Mesendoderm (in vitro differentiated cells): ENCODE results near the gene EDEM1.
"Not testable (repeated sequence)": the region's sequence is repeated elsewhere in the genome, so short reads cannot be mapped to it uniquely, and the experiment has no call there.

Source experiments
- DNase-seq: peaks from one replicate; pipeline ENCODE4 v3.0.0; 2013
- H2AK5ac ChIP-seq: 2 replicates; pipeline ENCODE4 v1.6.1; 2013; ENCODE audit warnings: low read length, inconsistent platforms
- H2BK120ac ChIP-seq: 2 replicates; pipeline ENCODE4 v1.6.1; 2013; ENCODE audit warnings: low read depth, mild to moderate bottlenecking, low read length, moderate library complexity, mixed read lengths
- H2BK15ac ChIP-seq: replicated peaks from 2 replicates; pipeline ENCODE4 v1.6.1; 2013; ENCODE audit warnings: low read depth, mild to moderate bottlenecking, moderate library complexity
- H2BK5ac ChIP-seq: 2 replicates; pipeline ENCODE4 v1.6.1; 2013; ENCODE audit warnings: low read length, inconsistent platforms
- H3K18ac ChIP-seq: 2 replicates; pipeline ENCODE4 v1.6.1; 2013; ENCODE audit warnings: mild to moderate bottlenecking, low read length, mixed read lengths
- H3K23ac ChIP-seq: one replicate; pipeline ENCODE4 v1.6.1; 2013; ENCODE audit warnings: low read length
- H3K27ac ChIP-seq: 2 replicates; pipeline ENCODE4 v1.5.1; 2013; ENCODE audit warnings: low read depth, mild to moderate bottlenecking, inconsistent platforms, low read length, moderate library complexity
- H3K27me3 ChIP-seq: 2 replicates; pipeline ENCODE4 v1.6.1; 2013; ENCODE audit warnings: low read length, control low read depth, mild to moderate bottlenecking, inconsistent platforms; ENCODE audit not compliant: insufficient read depth, poor library complexity
- H3K36me3 ChIP-seq: 2 replicates; pipeline ENCODE4 v1.6.1; 2013; ENCODE audit warnings: low read length, inconsistent platforms; ENCODE audit not compliant: control insufficient read depth, insufficient read depth
- H3K4ac ChIP-seq: one replicate; pipeline ENCODE4 v1.6.1; 2013; ENCODE audit warnings: low read depth, mild to moderate bottlenecking, low read length, moderate library complexity
- H3K4me1 ChIP-seq: 2 replicates; pipeline ENCODE4 v1.6.1; 2013; ENCODE audit warnings: low read depth, low read length, inconsistent platforms; ENCODE audit not compliant: control insufficient read depth
- H3K4me2 ChIP-seq: 2 replicates; pipeline ENCODE4 v1.6.1; 2013; ENCODE audit warnings: low read length
- H3K4me3 ChIP-seq: 2 replicates; pipeline ENCODE4 v1.5.1; 2013; ENCODE audit warnings: mild to moderate bottlenecking, low read length
- H3K56ac ChIP-seq: one replicate; pipeline ENCODE4 v1.6.1; 2013; ENCODE audit warnings: low read length
- H3K79me1 ChIP-seq: 2 replicates; pipeline ENCODE4 v1.6.1; 2013; ENCODE audit warnings: low read length, inconsistent platforms
- H3K79me2 ChIP-seq: 2 replicates; pipeline ENCODE4 v1.6.1; 2013; ENCODE audit warnings: mild to moderate bottlenecking, low read length; ENCODE audit not compliant: control insufficient read depth, insufficient read depth
- H3K9ac ChIP-seq: 2 replicates; pipeline ENCODE4 v1.6.1; 2013; ENCODE audit warnings: low read length, inconsistent platforms
- H4K5ac ChIP-seq: one replicate; pipeline ENCODE4 v1.6.1; 2013; ENCODE audit warnings: low read length
- H4K8ac ChIP-seq: one replicate; pipeline ENCODE4 v1.6.1; 2013; ENCODE audit warnings: low read depth, mild to moderate bottlenecking, control low read depth, low read length, moderate library complexity
- WGBS: extraction: QIAGEN DNeasy Blood & Tissue Kit; methylation state at CpG from one replicate; pipeline ENCODE4 v1.1.7; 2013; ENCODE audit warnings: low lambda C conversion rate, missing lambda C conversion rate; ENCODE audit not compliant: insufficient coverage; ENCODE audit errors: extremely low coverage; 5-methylcytosine and 5-hydroxymethylcytosine counted together

EDEM1 gene

GRCh38 chr3:5166846-5167245 lies 20.7 kb upstream of the EDEM1 start:
- Histone ChIP-seq H3K4me1 (peaks cover 3% of the 10 kb centered on the region), H3K36me3 (no peaks in the 10 kb centered on the region), H2BK15ac (no peak overlapping the region), H3K4ac (no peak overlapping the region), H3K79me2 (peaks cover 11% of the 10 kb centered on the region), H3K56ac (no peak overlapping the region), H4K5ac (no peak overlapping the region), H3K18ac (no peak overlapping the region), H2AK5ac (no peak overlapping the region), H3K4me2 (no peak overlapping the region), H4K8ac (no peak overlapping the region), H3K4me3 (no peak overlapping the region), H3K23ac (no peak overlapping the region), H2BK120ac (no peak overlapping the region), H3K27me3 (no peaks in the 10 kb centered on the region), H2BK5ac (no peak overlapping the region), H3K9ac (no peak overlapping the region), H3K79me1 (peaks cover 5% of the 10 kb centered on the region), H3K27ac (no peak overlapping the region)
- no CpG with 5 or more reads among the region's 2 CpGs for WGBS
- no peak for DNase-seq

- no peak overlapping the region for H3K23ac ChIP-seq
- H2BK5ac ChIP-seq, result no peak overlapping the region
- H4K5ac ChIP-seq, result no peak overlapping the region
- H3K4me2 ChIP-seq, result no peak overlapping the region
- no peaks in the 10 kb centered on the region for H3K36me3 ChIP-seq
- no peak overlapping the region for H2BK15ac ChIP-seq
- no peak for DNase-seq
- no peak overlapping the region for H2AK5ac ChIP-seq
- H3K56ac ChIP-seq, result no peak overlapping the region
- H3K27ac ChIP-seq, result no peak overlapping the region
- no peak overlapping the region for H3K9ac ChIP-seq
- H3K4me1 ChIP-seq, result no peaks in the 10 kb centered on the region
- H3K18ac ChIP-seq, result no peak overlapping the region
- peaks cover 4% of the 10 kb centered on the region for H3K79me2 ChIP-seq
- no peak overlapping the region for H3K4me3 ChIP-seq
- no CpG with 5 or more reads among the region's 4 CpGs for WGBS
- H3K4ac ChIP-seq, result no peak overlapping the region
- H3K27me3 ChIP-seq, result no peaks in the 10 kb centered on the region
- H2BK120ac ChIP-seq, result no peak overlapping the region
- peaks cover 1% of the 10 kb centered on the region for H3K79me1 ChIP-seq
- H4K8ac ChIP-seq, result no peak overlapping the region
These were observed 19.4 kb upstream of the EDEM1 start for GRCh38 chr3:5168110-5168509.

- Histone ChIP-seq H3K27me3 (no peaks in the 10 kb centered on the region), H2BK5ac (no peak overlapping the region), H3K36me3 (no peaks in the 10 kb centered on the region), H3K4me2 (no peak overlapping the region), H2BK15ac (no peak overlapping the region), H3K4ac (no peak overlapping the region), H3K79me2 (no peaks in the 10 kb centered on the region), H2AK5ac (no peak overlapping the region), H3K56ac (no peak overlapping the region), H4K8ac (no peak overlapping the region), H2BK120ac (no peak overlapping the region), H3K18ac (no peak overlapping the region), H3K4me1 (no peaks in the 10 kb centered on the region), H3K4me3 (no peak overlapping the region), H3K27ac (no peak overlapping the region), H3K9ac (no peak overlapping the region), H4K5ac (no peak overlapping the region), H3K23ac (no peak overlapping the region), H3K79me1 (peaks cover 1% of the 10 kb centered on the region)
- no CpG with 5 or more reads among the region's 2 CpGs for WGBS
- no peak for DNase-seq
These were observed 17.7 kb upstream of the EDEM1 start for GRCh38 chr3:5169807-5170206.

- Histone ChIP-seq H2BK15ac (no peak overlapping the region), H3K4me1 (no peaks in the 10 kb centered on the region), H3K27me3 (no peaks in the 10 kb centered on the region), H3K36me3 (peaks cover 1% of the 10 kb centered on the region), H3K56ac (no peak overlapping the region), H2BK5ac (no peak overlapping the region), H3K79me2 (no peaks in the 10 kb centered on the region), H4K8ac (no peak overlapping the region), H3K9ac (no peak overlapping the region), H3K79me1 (peaks cover 1% of the 10 kb centered on the region), H3K27ac (no peak overlapping the region), H3K4me2 (no peak overlapping the region), H3K4me3 (no peak overlapping the region), H3K23ac (no peak overlapping the region), H3K18ac (no peak overlapping the region), H2AK5ac (no peak overlapping the region), H3K4ac (no peak overlapping the region), H2BK120ac (no peak overlapping the region), H4K5ac (no peak overlapping the region)
- DNase-seq, result no peak
- no CpG with 5 or more reads among the region's 5 CpGs for WGBS
These were observed 16.5 kb upstream of the EDEM1 start for GRCh38 chr3:5170975-5171374.

GRCh38 chr3:5172018-5172417 lies 15.5 kb upstream of the EDEM1 start:
- Histone ChIP-seq H4K8ac (no peak overlapping the region), H2AK5ac (no peak overlapping the region), H2BK5ac (no peak overlapping the region), H4K5ac (no peak overlapping the region), H3K4me1 (no peaks in the 10 kb centered on the region), H3K27me3 (no peaks in the 10 kb centered on the region), H3K79me2 (no peaks in the 10 kb centered on the region), H3K79me1 (peaks cover under 1% of the 10 kb centered on the region), H3K4ac (no peak overlapping the region), H2BK15ac (no peak overlapping the region), H3K4me3 (no peak overlapping the region), H3K23ac (no peak overlapping the region), H3K4me2 (no peak overlapping the region), H3K27ac (no peak overlapping the region), H3K9ac (no peak overlapping the region), H3K18ac (no peak overlapping the region), H2BK120ac (no peak overlapping the region), H3K56ac (no peak overlapping the region), H3K36me3 (peaks cover 1% of the 10 kb centered on the region)
- WGBS, result no CpG with 5 or more reads among the region's 4 CpGs
- no peak for DNase-seq

- H3K4ac ChIP-seq, DNase-seq, H3K36me3 ChIP-seq: not testable (repeated sequence)
These were observed 8.5 kb upstream of the EDEM1 start for GRCh38 chr3:5179036-5179435.

More at GRCh38 chr3:5179036-5179435, 8.5 kb upstream of the EDEM1 start:
- H3K79me2 ChIP-seq, H3K18ac ChIP-seq, H3K56ac ChIP-seq, H2AK5ac ChIP-seq, H3K9ac ChIP-seq, H3K27ac ChIP-seq, H2BK15ac ChIP-seq, H3K4me1 ChIP-seq, H4K8ac ChIP-seq, H4K5ac ChIP-seq, H2BK120ac ChIP-seq, H3K4me2 ChIP-seq, H3K27me3 ChIP-seq, H3K79me1 ChIP-seq, H3K4me3 ChIP-seq, H3K23ac ChIP-seq, H2BK5ac ChIP-seq: not testable (repeated sequence)
- WGBS, result no CpG with 5 or more reads among the region's 2 CpGs
